Body of pancreas (tissue), 4 donors: ENCODE measurements around the gene CALR3.

ENCODE experiments used
- POLR2A ChIP-seq, 3 donors: fragments of 450-650 bp; IDR thresholded peaks; one replicate each; pipeline ENCODE4 v1.6.1; 2016; ENCODE audit warnings: antibody characterized with exemption in 3 of 3, mild to moderate bottlenecking in 2 of 3
- TF ChIP-seq, protein P1 (sequence below), 7 experiments: fragments of 450-650 bp in 4 of 7; fragments of 200-600 bp in 3 of 7; sonication (generic) in 3 of 7; IDR thresholded peaks; one replicate each; pipeline ENCODE4 v1.5.1; 2016 to 2019; ENCODE audit warnings: antibody characterized with exemption in 7 of 7

DNA sequence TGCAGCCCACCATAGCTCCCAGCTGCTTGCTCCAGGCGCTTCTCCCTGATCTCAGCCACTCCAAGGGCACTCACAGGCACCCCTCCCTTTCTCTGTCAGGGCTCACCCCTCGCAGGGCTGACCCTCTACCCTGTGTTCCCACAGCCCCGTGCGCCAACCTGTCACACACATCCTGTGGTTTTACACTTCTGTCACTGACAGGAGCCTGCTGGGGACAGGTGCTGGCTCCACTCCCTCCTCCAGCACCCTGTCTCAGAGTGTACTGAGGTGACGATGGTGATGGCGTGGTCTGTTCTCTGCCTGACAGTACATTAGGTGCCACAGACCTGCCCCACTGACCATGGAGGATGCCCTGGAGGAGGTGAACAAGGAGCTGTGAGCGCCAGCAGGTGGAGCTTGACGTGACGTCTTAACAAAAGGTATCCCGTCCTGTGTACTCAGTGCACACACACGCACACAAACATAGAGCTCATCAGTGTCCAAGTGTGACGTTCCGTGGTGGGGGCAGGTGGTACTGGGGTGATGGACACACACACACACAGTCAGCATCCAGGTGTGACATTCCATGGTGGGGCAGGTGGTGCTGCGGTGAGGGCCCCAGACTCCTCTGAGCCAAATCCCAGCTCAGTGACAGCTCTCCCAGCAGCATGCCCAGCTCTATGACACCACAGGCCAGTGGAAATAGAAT lies 21.1 kb upstream of the CALR3 start:
- TF ChIP-seq, protein P1, sequence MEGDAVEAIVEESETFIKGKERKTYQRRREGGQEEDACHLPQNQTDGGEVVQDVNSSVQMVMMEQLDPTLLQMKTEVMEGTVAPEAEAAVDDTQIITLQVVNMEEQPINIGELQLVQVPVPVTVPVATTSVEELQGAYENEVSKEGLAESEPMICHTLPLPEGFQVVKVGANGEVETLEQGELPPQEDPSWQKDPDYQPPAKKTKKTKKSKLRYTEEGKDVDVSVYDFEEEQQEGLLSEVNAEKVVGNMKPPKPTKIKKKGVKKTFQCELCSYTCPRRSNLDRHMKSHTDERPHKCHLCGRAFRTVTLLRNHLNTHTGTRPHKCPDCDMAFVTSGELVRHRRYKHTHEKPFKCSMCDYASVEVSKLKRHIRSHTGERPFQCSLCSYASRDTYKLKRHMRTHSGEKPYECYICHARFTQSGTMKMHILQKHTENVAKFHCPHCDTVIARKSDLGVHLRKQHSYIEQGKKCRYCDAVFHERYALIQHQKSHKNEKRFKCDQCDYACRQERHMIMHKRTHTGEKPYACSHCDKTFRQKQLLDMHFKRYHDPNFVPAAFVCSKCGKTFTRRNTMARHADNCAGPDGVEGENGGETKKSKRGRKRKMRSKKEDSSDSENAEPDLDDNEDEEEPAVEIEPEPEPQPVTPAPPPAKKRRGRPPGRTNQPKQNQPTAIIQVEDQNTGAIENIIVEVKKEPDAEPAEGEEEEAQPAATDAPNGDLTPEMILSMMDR (IDR thresholded peaks at IDR 0.05) = no peak
- TF ChIP-seq POLR2A (IDR thresholded peaks at IDR 0.05) = no peak
